ENCODE data around the gene GIPC2. TPM values are rescaled to one million over a fixed set of nuclear protein-coding genes. Genes with fewer than 3 reads are reported as not detected.

GIPC2 gene
- polyA plus RNA-seq, 1 donor (not counting 4 experiments of a cell fraction or from before 2014, with no cell fraction given): 0.28 TPM

GRCh38 chr1:78168306-78168705 is 122.5 kb downstream of the GIPC2 start:
- no peaks in the 10 kb centered on the region for H3K9me3 ChIP-seq (ENCODE audit: control insufficient read depth, low read depth, low read length)
- no peak overlapping the region for H2AFZ ChIP-seq (ENCODE audit: control insufficient read depth, low read length)
- DNase-seq (ENCODE audit: low read depth, low spot score): no peak
- H3K79me2 ChIP-seq (ENCODE audit: control insufficient read depth, insufficient read depth, low read length): no peaks in the 10 kb centered on the region
- no peak overlapping the region for H3K4me3 ChIP-seq (ENCODE audit: control insufficient read depth in 2 of 3, extremely low read depth in 1 of 3, insufficient read depth in 2 of 3, low read depth in 1 of 3, low read length in 3 of 3)
- no peak overlapping the region for H3K9ac ChIP-seq (ENCODE audit: control insufficient read depth, extremely low read depth, insufficient read depth, low read length)
- H3K4me1 ChIP-seq (ENCODE audit: control insufficient read depth, extremely low read depth, insufficient read depth, low read length): peaks cover 19% of the 10 kb centered on the region
- no peak for TF ChIP-seq EZH2 (IDR thresholded peaks at IDR 0.05; ENCODE audit: low read length)
- TF ChIP-seq, protein P1, sequence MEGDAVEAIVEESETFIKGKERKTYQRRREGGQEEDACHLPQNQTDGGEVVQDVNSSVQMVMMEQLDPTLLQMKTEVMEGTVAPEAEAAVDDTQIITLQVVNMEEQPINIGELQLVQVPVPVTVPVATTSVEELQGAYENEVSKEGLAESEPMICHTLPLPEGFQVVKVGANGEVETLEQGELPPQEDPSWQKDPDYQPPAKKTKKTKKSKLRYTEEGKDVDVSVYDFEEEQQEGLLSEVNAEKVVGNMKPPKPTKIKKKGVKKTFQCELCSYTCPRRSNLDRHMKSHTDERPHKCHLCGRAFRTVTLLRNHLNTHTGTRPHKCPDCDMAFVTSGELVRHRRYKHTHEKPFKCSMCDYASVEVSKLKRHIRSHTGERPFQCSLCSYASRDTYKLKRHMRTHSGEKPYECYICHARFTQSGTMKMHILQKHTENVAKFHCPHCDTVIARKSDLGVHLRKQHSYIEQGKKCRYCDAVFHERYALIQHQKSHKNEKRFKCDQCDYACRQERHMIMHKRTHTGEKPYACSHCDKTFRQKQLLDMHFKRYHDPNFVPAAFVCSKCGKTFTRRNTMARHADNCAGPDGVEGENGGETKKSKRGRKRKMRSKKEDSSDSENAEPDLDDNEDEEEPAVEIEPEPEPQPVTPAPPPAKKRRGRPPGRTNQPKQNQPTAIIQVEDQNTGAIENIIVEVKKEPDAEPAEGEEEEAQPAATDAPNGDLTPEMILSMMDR (optimal IDR thresholded peaks at IDR 0.05 in 1 of 3, IDR thresholded peaks at IDR 0.05 in 1 of 3, conservative IDR thresholded peaks at IDR 0.05 in 1 of 3; ENCODE audit: extremely low read depth in 1 of 3, insufficient read depth in 2 of 3, low read length in 3 of 3): no peak
- no peak for FAIRE-seq
- no peaks in the 10 kb centered on the region for H4K20me1 ChIP-seq (ENCODE audit: control insufficient read depth, extremely low read depth, insufficient read depth, low read length)
- no peaks in the 10 kb centered on the region for H3K36me3 ChIP-seq (ENCODE audit: control insufficient read depth in 2 of 2, extremely low read depth in 1 of 2, insufficient read depth in 2 of 2, low read length in 2 of 2)
- no peaks in the 10 kb centered on the region for H3K27me3 ChIP-seq (ENCODE audit: control insufficient read depth, extremely low read depth, insufficient read depth, low read length)
- no peaks in the 10 kb centered on the region for H3K9me1 ChIP-seq (ENCODE audit: control insufficient read depth, extremely low read depth, insufficient read depth, low read length)
- H3K27ac ChIP-seq (ENCODE audit: control insufficient read depth, insufficient read depth, low read length): no peak overlapping the region
- H3K4me2 ChIP-seq (ENCODE audit: control insufficient read depth, extremely low read depth, insufficient read depth, low read depth, low read length): no peak overlapping the region
- dilution Hi-C loops (cut with MboI; ENCODE audit: extremely low pct_ligation_motif_present, low sequenced_read_pairs): no loop called here

DNA sequence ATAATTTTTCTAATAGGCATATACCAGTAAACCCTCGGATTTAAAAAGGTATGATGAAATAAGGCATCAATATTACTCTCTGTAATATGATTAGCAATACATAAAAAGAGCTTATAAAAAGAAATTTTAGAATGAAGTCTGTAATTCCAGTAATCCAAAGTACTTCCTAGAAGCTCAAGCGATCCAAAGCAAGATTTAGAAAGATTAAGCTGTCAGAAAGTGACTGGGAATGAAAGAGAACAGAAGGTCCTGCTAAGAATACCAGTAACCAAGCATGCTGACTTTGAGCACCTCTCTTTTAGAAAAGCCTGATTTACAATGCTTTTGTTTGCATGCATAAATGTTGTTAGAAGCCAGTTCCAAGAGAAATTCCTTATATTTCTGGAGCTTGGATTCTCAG is 125.1 kb downstream of the GIPC2 start:
- dilution Hi-C loops (cut with MboI; ENCODE audit: extremely low pct_ligation_motif_present, low sequenced_read_pairs): no loop called here
- H2AFZ ChIP-seq (ENCODE audit: control insufficient read depth, low read length): no peak overlapping the region

More for the DNA sequence above, 125.1 kb downstream of the GIPC2 start:
- Histone ChIP-seq H3K4me1 (ENCODE audit: control insufficient read depth, extremely low read depth, insufficient read depth, low read length) (peaks cover 19% of the 10 kb centered on the region), H3K9me1 (ENCODE audit: control insufficient read depth, extremely low read depth, insufficient read depth, low read length) (no peaks in the 10 kb centered on the region), H3K9me3 (ENCODE audit: control insufficient read depth, low read depth, low read length) (no peaks in the 10 kb centered on the region), H3K9ac (ENCODE audit: control insufficient read depth, extremely low read depth, insufficient read depth, low read length) (no peak overlapping the region), H3K4me2 (ENCODE audit: control insufficient read depth, extremely low read depth, insufficient read depth, low read depth, low read length) (no peak overlapping the region), H3K4me3 (ENCODE audit: control insufficient read depth in 2 of 3, extremely low read depth in 1 of 3, insufficient read depth in 2 of 3, low read depth in 1 of 3, low read length in 3 of 3) (no peak overlapping the region), H4K20me1 (ENCODE audit: control insufficient read depth, extremely low read depth, insufficient read depth, low read length) (no peaks in the 10 kb centered on the region), H3K36me3 (ENCODE audit: control insufficient read depth in 2 of 2, extremely low read depth in 1 of 2, insufficient read depth in 2 of 2, low read length in 2 of 2) (no peaks in the 10 kb centered on the region), H3K79me2 (ENCODE audit: control insufficient read depth, insufficient read depth, low read length) (no peaks in the 10 kb centered on the region), H3K27ac (ENCODE audit: control insufficient read depth, insufficient read depth, low read length) (no peak overlapping the region), H3K27me3 (ENCODE audit: control insufficient read depth, extremely low read depth, insufficient read depth, low read length) (no peaks in the 10 kb centered on the region)
- DNase-seq (ENCODE audit: low read depth, low spot score) (no peak), FAIRE-seq (no peak)
- TF ChIP-seq EZH2 (IDR thresholded peaks at IDR 0.05; ENCODE audit: low read length): no peak
- TF ChIP-seq, protein P1 (optimal IDR thresholded peaks at IDR 0.05 in 1 of 3, IDR thresholded peaks at IDR 0.05 in 1 of 3, conservative IDR thresholded peaks at IDR 0.05 in 1 of 3; ENCODE audit: extremely low read depth in 1 of 3, insufficient read depth in 2 of 3, low read length in 3 of 3): no peak

All from keratinocyte (primary cell).